ENCODE results near the gene VWCE. TPM values are rescaled to one million over a fixed set of nuclear protein-coding genes. Genes with fewer than 3 reads are reported as not detected.

VWCE gene
- total and polyA plus RNA-seq, 10 of the 15 experiments (the other 5 are each of a cell fraction or from before 2014, with no cell fraction given), result 0.10 to 4.9 (median 2.4) TPM

- TF ChIP-seq E4F1 (IDR thresholded peaks at IDR 0.05; ENCODE audit: borderline replicate concordance, partially characterized antibody) (no peak), RBBP5 (conservative IDR thresholded peaks at IDR 0.05) (no peak), WRNIP1 (IDR thresholded peaks at IDR 0.05; ENCODE audit: borderline replicate concordance, low read depth, low read length) (no peak), RFX5 (IDR thresholded peaks at IDR 0.05; ENCODE audit: low read depth, low read length) (no peak), ZZZ3 (IDR thresholded peaks at IDR 0.05; ENCODE audit: control insufficient read depth, insufficient read length, low read depth) (no peak), RCOR1 (conservative IDR thresholded peaks at IDR 0.05; ENCODE audit: low read depth, low read length) (0 out of 2 replicates have a peak, but pooled peaks have one; percentile 27), BCLAF1 (IDR thresholded peaks at IDR 0.05) (no peak), NBN (IDR thresholded peaks at IDR 0.05) (no peak), NKRF (conservative IDR thresholded peaks at IDR 0.05) (peak; percentile 85), SMARCA5 (IDR thresholded peaks at IDR 0.05) (0 out of 2 replicates have a peak, but pooled peaks have one; percentile 40), CHD2 (IDR thresholded peaks at IDR 0.05; ENCODE audit: borderline replicate concordance, low read depth, low read length) (peak; percentile 50; the same call in 1 of the 2 replicates), MXI1 (IDR thresholded peaks at IDR 0.05; ENCODE audit: low read depth, low read length) (peak; percentile 93), CTCF (IDR thresholded peaks at IDR 0.05 in 2 of 3, conservative IDR thresholded peaks at IDR 0.05 in 1 of 3; ENCODE audit: control insufficient read depth in 2 of 3, extremely low read depth in 1 of 3, insufficient read depth in 1 of 3, low read depth in 3 of 3, low read length in 3 of 3) (no peak), SKIL (IDR thresholded peaks at IDR 0.05; ENCODE audit: low read depth, poor library complexity, severe bottlenecking) (no peak)
Measured at GRCh38 chr11:61332797-61333549, 37.9 kb upstream of the VWCE start, which contains the start of the genes DDB1 and TKFC (continued).
